Heart left ventricle (tissue), 16 donors: ENCODE measurements around the gene PER2. TPM values are rescaled to one million over a fixed set of nuclear protein-coding genes. Genes with fewer than 3 reads are reported as not detected.

ENCODE experiments used
- ATAC-seq, 4 donors: fragments of 200-7000 bp; cut with Tn5 transposase; one replicate each; pipeline ENCODE4 v1.9.1; 2020 to 2022; ENCODE audit warnings: moderate library complexity in 4 of 4, mild to moderate bottlenecking in 3 of 4, moderate number of reproducible peaks in 1 of 4
- DNase-seq, 5 donors: peaks; one replicate each; pipeline ENCODE4 v3.0.0-alpha.2; 2020
- H3K27ac ChIP-seq, 12 donors: fragments of 200-600 bp; sonication (generic) in 4 of 12; one replicate each; pipeline versions ENCODE4 v1.5.0 to v1.8.0; 2016 to 2022; ENCODE audit warnings: mild to moderate bottlenecking in 2 of 12
- H3K27me3 ChIP-seq, 9 donors: fragments of 200-600 bp; sonication (generic) in 2 of 9; one replicate each; pipeline versions ENCODE4 v1.5.1 to v1.8.0; 2016 to 2022; ENCODE audit warnings: mild to moderate bottlenecking in 3 of 9
- H3K36me3 ChIP-seq, 9 donors: fragments of 200-600 bp; sonication (generic) in 2 of 9; one replicate each; pipeline versions ENCODE4 v1.5.0 to v1.8.0; 2018 to 2022; ENCODE audit warnings: mild to moderate bottlenecking in 2 of 9
- H3K4me1 ChIP-seq, 12 donors: fragments of 200-600 bp; sonication (generic) in 4 of 12; one replicate each; pipeline versions ENCODE4 v1.5.0 to v1.8.0; 2016 to 2022; ENCODE audit warnings: mild to moderate bottlenecking in 3 of 12
- H3K4me3 ChIP-seq, 12 donors: fragments of 200-600 bp; sonication (generic) in 4 of 12; one replicate each; pipeline versions ENCODE4 v1.5.0 to v1.8.0; 2017 to 2022; ENCODE audit warnings: mild to moderate bottlenecking in 9 of 12, moderate library complexity in 4 of 12
- H3K9me3 ChIP-seq, 12 donors: fragments of 200-600 bp; sonication (generic) in 4 of 12; one replicate each; pipeline versions ENCODE4 v1.5.0 to v1.8.0; 2016 to 2022; ENCODE audit warnings: mild to moderate bottlenecking in 1 of 12
- POLR2A ChIP-seq, 2 donors: fragments of 450-650 bp; IDR thresholded peaks; one replicate each; pipeline ENCODE4 v1.6.1; 2017; ENCODE audit warnings: antibody characterized with exemption in 2 of 2, mild to moderate bottlenecking in 2 of 2, moderate library complexity in 2 of 2
- WGBS, 4 donors: extraction: QIAGEN DNeasy Blood & Tissue Kit in 2 of 4; methylation state at CpG; one replicate each; pipeline versions ENCODE4 v1.1.5 to v1.1.7; 2013 to 2018; 5-methylcytosine and 5-hydroxymethylcytosine counted together
- intact Hi-C, 10 donors: fragments of 100-400 bp; cut with DNase I; formaldehyde crosslinking; loops; one replicate each; pipeline versions ENCODE4 v1.11.1 to v1.14.2; 2022
- polyA plus RNA-seq, 2 donors: library from polyadenylated mRNA; stranded (reverse); fragments of 200-250 nt; gene quantifications; one replicate each; pipeline ENCODE4 v1.2.3, GENCODE V29; 2013
- total RNA-seq, 9 donors: library from RNA; depleted of rRNA in 2 of 9; stranded (reverse); fragments of >200 nt in 2 of 9; fragmentation: NEBNext Ultra II Directional in 3 of 9; extraction: Animal tissue kit (Norgen Biotek cat#: 25700) in 3 of 9; gene quantifications; one replicate each; pipeline versions ENCODE4 v1.1.0 to v1.2.4, GENCODE V29; 2016 to 2023
- TF ChIP-seq, protein P1 (sequence below), 12 donors: fragments of 200-600 bp; sonication (generic) in 4 of 12; IDR thresholded peaks; one replicate each; pipeline versions ENCODE4 v1.5.0 to v1.8.0; 2018 to 2022; ENCODE audit warnings: antibody characterized with exemption in 12 of 12, mild to moderate bottlenecking in 5 of 12
- donor health status: ischemic (EF 13 %, LVEDD 7.1; RV severe dilation, severe dysfunction).
- donor health status: healthy with polysubstance abuse.
- donor health status: DM: no; HTN: yes; CAD: no.
- donor health status: DM: no; HTN: no; CAD: no.
- donor health status: ischemic (EF 25% LVEDD 6.9; RV normal size, moderate dysfunction).
- donor health status: ischemic (EF 25% LVEDD 5.7; RV mildly dilated, moderate dysfunction).
- donor health status: healthy.
- donor health status: DM: yes; HTN: yes; CAD: no.
- donor health status: ischemic (EF 35%, LVEDD 5.7; RV mildly dilated, moderate dysfunction).
- donor health status: nonischemic (EF 11% LVEDD 7.7; RV severe dilation, severe dysfunction).
- donor health status: DM: yes; HTN: yes; CAD: no.
- donor health status: PGD.
- donor health status: ischemic (EF 29% LVEDD 5.4; RV normal size, mild dysfunction).
- donor health status: nonischemic (EF 23%, LVEDD 6.1; RV moderate dilation, normal function).

The PER2 gene
- total and polyA plus RNA-seq, 11 donors: 1.6 to 17.1 (median 4.2) TPM

- H3K27ac ChIP-seq: peak overlapping the region; percentile 50 to 98 (median 88)
- H3K27me3 ChIP-seq: no peaks in the 10 kb centered on the region
- no peaks in the 10 kb centered on the region for H3K36me3 ChIP-seq
- intact Hi-C loops: loop anchor here in 1 of 10 donors (10.0 kb wide), 1 partner anchor 222 kb away; the partner anchor contains the start of gene SCLY
- H3K9me3 ChIP-seq: no peaks in the 10 kb centered on the region
- H3K4me1 ChIP-seq: peaks cover 4 to 79% (median 50%) of the 10 kb centered on the region in 12 donors
- DNase-seq (peak in 4 of 5 donors; percentile 66 to 74 (median 70)), ATAC-seq (peak in 3 of 4 donors; percentile 5 to 28 (median 27))
- WGBS, 4 donors: 34 to 45% (median 38%) methylated on average over 6 to 7 of the region's 7 CpGs
- no peak for TF ChIP-seq POLR2A (IDR thresholded peaks at IDR 0.05)
- TF ChIP-seq, protein P1, sequence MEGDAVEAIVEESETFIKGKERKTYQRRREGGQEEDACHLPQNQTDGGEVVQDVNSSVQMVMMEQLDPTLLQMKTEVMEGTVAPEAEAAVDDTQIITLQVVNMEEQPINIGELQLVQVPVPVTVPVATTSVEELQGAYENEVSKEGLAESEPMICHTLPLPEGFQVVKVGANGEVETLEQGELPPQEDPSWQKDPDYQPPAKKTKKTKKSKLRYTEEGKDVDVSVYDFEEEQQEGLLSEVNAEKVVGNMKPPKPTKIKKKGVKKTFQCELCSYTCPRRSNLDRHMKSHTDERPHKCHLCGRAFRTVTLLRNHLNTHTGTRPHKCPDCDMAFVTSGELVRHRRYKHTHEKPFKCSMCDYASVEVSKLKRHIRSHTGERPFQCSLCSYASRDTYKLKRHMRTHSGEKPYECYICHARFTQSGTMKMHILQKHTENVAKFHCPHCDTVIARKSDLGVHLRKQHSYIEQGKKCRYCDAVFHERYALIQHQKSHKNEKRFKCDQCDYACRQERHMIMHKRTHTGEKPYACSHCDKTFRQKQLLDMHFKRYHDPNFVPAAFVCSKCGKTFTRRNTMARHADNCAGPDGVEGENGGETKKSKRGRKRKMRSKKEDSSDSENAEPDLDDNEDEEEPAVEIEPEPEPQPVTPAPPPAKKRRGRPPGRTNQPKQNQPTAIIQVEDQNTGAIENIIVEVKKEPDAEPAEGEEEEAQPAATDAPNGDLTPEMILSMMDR (IDR thresholded peaks at IDR 0.05): no peak
- H3K4me3 ChIP-seq: peak overlapping the region in 8 of 12 donors; percentile 63 to 99 (median 96)
These were observed 1.9 kb downstream of the PER2 start for GRCh38 chr2:238286551-238286950.

- H3K4me1 ChIP-seq: peaks cover 4 to 80% (median 50%) of the 10 kb centered on the region in 12 donors
- ATAC-seq (no peak), DNase-seq (no peak)
- H3K4me3 ChIP-seq: peak overlapping the region in 5 of 12 donors; percentile 4 to 99 (median 96)
- peak overlapping the region; percentile 50 to 98 (median 88) for H3K27ac ChIP-seq
- 42 to 63% (median 54%) methylated on average over 7 of the region's 7 CpGs for WGBS, 4 donors
- no peak for TF ChIP-seq POLR2A (IDR thresholded peaks at IDR 0.05)
- TF ChIP-seq, protein P1 (IDR thresholded peaks at IDR 0.05): no peak
- H3K27me3 ChIP-seq: no peaks in the 10 kb centered on the region
- no peaks in the 10 kb centered on the region for H3K36me3 ChIP-seq
- H3K9me3 ChIP-seq: no peaks in the 10 kb centered on the region
- intact Hi-C loops: loop anchor here in 1 of 10 donors (10.0 kb wide), 1 partner anchor 221 kb away; the partner anchor contains the start of gene SCLY
These were observed 2.3 kb downstream of the PER2 start for GRCh38 chr2:238286095-238286494.

DNA sequence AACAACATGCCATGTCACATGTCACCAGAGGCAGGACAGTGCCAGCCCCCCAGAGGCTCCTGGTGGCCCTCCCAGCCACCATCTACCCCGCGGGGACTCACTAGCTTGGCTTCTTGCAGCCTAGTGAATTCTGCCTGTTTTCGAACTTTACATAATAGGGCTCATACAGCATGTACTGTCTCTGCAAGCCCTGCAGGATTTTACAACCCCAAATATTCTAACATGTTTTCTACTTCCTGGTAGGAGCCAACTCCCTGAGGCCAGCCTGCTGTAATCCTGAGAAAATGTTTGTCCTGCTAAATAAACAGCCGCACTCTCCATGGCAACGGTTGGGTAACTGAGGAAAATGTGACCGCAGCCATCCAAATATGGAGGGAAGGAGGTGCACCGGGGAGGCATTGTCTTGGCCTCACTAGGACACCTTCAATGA, 2.7 kb downstream of the PER2 start:
- DNase-seq (peak in 4 of 5 donors; percentile 66 to 80 (median 76)), ATAC-seq (peak; percentile 4 to 11 (median 9))
- no peak for TF ChIP-seq POLR2A (IDR thresholded peaks at IDR 0.05)
- TF ChIP-seq, protein P1 (IDR thresholded peaks at IDR 0.05): no peak
- WGBS, 4 donors: 58 to 85% (median 70%) methylated on average over 7 of the region's 7 CpGs
- H3K4me3 ChIP-seq: peak overlapping the region in 5 of 12 donors; percentile 4 to 99 (median 96)
- H3K9me3 ChIP-seq: no peaks in the 10 kb centered on the region
- no peaks in the 10 kb centered on the region for H3K36me3 ChIP-seq
- H3K27ac ChIP-seq: peak overlapping the region in 11 of 12 donors; percentile 71 to 98 (median 92)
- intact Hi-C loops: loop anchor here in 1 of 10 donors (10.0 kb wide), 1 partner anchor 221 kb away; the partner anchor contains the start of gene SCLY
- H3K4me1 ChIP-seq: peaks cover 4 to 78% (median 50%) of the 10 kb centered on the region in 12 donors
- H3K27me3 ChIP-seq: no peaks in the 10 kb centered on the region

- Histone ChIP-seq H3K9me3 (no peaks in the 10 kb centered on the region), H3K27ac (peak overlapping the region in 9 of 12 donors; percentile 40 to 98 (median 84)), H3K27me3 (no peaks in the 10 kb centered on the region), H3K4me1 (peaks cover 4 to 72% (median 49%) of the 10 kb centered on the region in 12 donors), H3K4me3 (no peak overlapping the region), H3K36me3 (no peaks in the 10 kb centered on the region)
- no peak for TF ChIP-seq POLR2A (IDR thresholded peaks at IDR 0.05)
- TF ChIP-seq, protein P1 (IDR thresholded peaks at IDR 0.05): no peak
- ATAC-seq (no peak), DNase-seq (no peak)
- WGBS, 4 donors: 91 to 95% (median 92%) methylated on average over 11 of the region's 11 CpGs
- intact Hi-C loops: loop anchor here in 2 of 10 donors (5.0 to 10.0 kb wide), 2 partner anchors 220 to 418 kb away; partner anchors contain the start of gene SCLY (in 1 of the 2)
These were observed 3.5 kb downstream of the PER2 start for GRCh38 chr2:238284802-238285515.
